Mucosa of stomach (tissue), 1 donor: Measurements from ENCODE around the gene SSH3.

ENCODE experiments used
- H3K27me3 ChIP-seq: one replicate; pipeline ENCODE4 v1.7.0; 2013; ENCODE audit warnings: mild to moderate bottlenecking, low read length; ENCODE audit not compliant: control insufficient read depth, insufficient read depth
- H3K36me3 ChIP-seq: one replicate; pipeline ENCODE4 v1.7.0; 2013; ENCODE audit warnings: low read length; ENCODE audit not compliant: control insufficient read depth, insufficient read depth
- H3K4me1 ChIP-seq: one replicate; pipeline ENCODE4 v1.7.0; 2013; ENCODE audit warnings: mild to moderate bottlenecking, low read length; ENCODE audit not compliant: control insufficient read depth, insufficient read depth
- H3K4me3 ChIP-seq: one replicate; pipeline ENCODE4 v1.7.0; 2013; ENCODE audit warnings: low read length
- H3K9ac ChIP-seq: one replicate; pipeline ENCODE4 v1.7.0; 2013; ENCODE audit warnings: mild to moderate bottlenecking, low read length, moderate library complexity
- H3K9me3 ChIP-seq: one replicate; pipeline ENCODE4 v1.7.0; 2013; ENCODE audit warnings: mild to moderate bottlenecking, low read length, moderate library complexity; ENCODE audit not compliant: control insufficient read depth
- donor health status: Pancreatic carcinoma.

The SSH3 gene

DNA sequence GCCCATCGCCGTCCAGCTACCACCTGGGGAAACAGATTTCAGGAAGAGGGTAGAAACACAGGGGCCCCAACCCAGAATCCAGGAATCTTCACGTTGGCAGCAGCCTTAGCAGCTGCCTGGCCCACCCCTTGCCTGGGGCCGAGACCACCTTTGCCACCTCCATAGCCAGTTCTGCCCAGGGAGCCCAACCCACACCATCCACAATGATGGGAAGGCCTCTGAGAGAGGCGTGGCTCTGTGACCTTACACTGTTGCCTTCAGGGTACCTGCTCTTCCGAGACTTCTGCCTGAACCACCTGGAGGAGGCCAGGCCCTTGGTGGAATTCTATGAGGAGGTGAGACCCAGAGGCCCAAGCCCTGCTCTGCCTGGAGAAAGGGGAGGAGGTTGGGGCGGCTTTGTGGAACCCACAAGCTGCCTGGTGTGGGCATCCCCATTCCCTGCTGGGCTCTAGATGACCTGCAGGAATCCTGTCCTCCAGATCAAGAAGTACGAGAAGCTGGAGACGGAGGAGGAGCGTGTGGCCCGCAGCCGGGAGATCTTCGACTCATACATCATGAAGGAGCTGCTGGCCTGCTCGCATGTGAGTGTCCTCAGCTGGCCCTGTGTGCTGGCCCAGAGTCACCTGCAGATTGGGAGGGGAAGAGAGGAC is 24.3 kb upstream of the SSH3 start:
- H3K4me1 ChIP-seq, result peaks cover 42% of the 10 kb centered on the region
- peaks cover 47% of the 10 kb centered on the region for H3K36me3 ChIP-seq
- no peaks in the 10 kb centered on the region for H3K9me3 ChIP-seq
- no peak overlapping the region for H3K4me3 ChIP-seq
- H3K9ac ChIP-seq, result no peak overlapping the region
- no peaks in the 10 kb centered on the region for H3K27me3 ChIP-seq

DNA sequence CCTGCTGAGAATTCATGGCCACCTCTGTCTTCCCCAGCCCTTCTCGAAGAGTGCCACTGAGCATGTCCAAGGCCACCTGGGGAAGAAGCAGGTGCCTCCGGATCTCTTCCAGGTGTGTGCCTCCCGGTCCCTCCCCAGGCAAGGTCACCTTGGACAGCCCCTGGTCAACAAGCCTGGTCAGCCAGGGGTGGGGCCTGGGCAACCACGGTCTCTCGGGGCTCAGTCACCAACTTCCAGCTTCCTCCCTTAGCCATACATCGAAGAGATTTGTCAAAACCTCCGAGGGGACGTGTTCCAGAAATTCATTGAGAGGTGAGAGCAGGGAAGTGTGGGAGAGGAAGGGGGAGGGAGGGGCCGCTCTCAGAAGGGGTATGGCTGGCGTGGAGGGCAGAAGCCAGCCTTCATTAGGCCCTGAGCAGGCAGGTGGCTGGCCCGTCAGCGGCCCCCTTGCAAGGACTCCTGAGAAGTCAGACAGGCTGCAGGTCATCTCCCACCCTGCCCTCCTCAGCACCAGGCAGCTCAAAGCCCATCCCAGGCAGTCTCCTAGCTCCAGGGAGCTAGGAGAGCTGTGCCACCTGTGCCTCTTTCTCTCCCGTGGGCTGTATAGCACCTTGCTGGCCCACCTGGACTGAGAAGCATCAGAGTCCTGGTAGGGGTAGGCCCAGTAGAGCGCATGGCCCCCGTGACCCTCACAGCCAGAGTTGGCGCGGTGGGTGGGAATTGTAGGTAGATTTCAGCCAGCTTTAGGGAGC is 23.6 kb upstream of the SSH3 start:
- H3K9ac ChIP-seq, result no peak overlapping the region
- H3K4me1 ChIP-seq, result peaks cover 35% of the 10 kb centered on the region
- no peaks in the 10 kb centered on the region for H3K9me3 ChIP-seq
- H3K27me3 ChIP-seq, result no peaks in the 10 kb centered on the region
- peaks cover 50% of the 10 kb centered on the region for H3K36me3 ChIP-seq
- no peak overlapping the region for H3K4me3 ChIP-seq

DNA sequence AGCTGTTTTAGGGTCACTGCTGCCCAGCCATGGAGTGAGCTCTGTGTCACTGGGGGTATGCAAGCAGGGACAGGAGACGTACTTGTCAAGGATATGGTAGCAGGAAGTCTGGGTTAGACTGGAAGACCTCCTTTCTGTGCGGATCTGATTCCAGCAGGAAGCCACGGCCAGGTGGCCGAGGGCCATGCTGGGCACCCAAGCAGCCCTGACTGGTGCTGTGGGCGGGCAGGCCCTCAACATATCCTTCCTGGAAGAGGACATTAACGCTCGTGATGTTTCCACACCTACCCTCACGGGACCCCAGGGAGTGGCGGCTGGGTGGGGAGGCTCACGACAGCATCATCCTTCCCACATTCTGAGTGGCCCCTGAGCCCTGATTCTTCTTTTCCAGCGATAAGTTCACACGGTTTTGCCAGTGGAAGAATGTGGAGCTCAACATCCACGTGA is 23.0 kb upstream of the SSH3 start:
- Histone ChIP-seq H3K4me1 (peaks cover 29% of the 10 kb centered on the region), H3K9me3 (no peaks in the 10 kb centered on the region), H3K9ac (no peak overlapping the region), H3K4me3 (no peak overlapping the region), H3K27me3 (no peaks in the 10 kb centered on the region), H3K36me3 (peaks cover 50% of the 10 kb centered on the region)

DNA sequence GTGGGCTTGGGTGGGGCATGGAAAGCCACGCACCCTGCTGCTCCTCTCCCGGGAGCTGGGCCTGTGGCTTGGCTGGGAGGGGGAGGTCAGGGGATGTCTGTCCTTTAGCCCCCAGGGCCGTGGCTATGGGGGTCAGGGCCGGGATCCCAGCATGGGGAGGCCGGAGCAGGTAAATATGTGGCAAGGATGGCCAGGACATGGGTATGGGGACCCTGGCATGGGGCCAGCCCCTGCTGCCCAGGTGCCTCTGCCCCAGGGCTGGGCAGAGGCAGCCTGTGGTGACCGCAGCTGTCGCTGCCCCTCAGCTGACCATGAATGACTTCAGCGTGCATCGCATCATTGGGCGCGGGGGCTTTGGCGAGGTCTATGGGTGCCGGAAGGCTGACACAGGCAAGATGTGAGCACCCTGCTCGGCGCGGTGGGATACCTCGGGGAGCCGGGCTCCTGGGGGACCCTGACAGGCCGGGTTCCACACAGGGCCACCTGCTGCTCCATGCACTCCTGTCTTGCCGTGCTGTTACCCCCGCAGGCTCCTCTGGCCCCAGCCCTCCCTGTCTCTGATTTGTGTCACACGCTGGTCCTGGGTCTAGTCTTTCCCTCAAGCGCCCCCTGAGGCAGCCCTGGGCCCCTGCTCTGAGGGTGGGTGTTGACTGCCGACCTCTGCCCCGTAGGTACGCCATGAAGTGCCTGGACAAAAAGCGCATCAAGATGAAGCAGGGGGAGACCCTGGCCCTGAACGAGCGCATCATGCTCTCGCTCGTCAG is 22.4 kb upstream of the SSH3 start:
- Histone ChIP-seq H3K4me1 (peaks cover 23% of the 10 kb centered on the region), H3K4me3 (no peak overlapping the region), H3K36me3 (peaks cover 50% of the 10 kb centered on the region), H3K9me3 (no peaks in the 10 kb centered on the region), H3K27me3 (no peaks in the 10 kb centered on the region), H3K9ac (no peak overlapping the region)

DNA sequence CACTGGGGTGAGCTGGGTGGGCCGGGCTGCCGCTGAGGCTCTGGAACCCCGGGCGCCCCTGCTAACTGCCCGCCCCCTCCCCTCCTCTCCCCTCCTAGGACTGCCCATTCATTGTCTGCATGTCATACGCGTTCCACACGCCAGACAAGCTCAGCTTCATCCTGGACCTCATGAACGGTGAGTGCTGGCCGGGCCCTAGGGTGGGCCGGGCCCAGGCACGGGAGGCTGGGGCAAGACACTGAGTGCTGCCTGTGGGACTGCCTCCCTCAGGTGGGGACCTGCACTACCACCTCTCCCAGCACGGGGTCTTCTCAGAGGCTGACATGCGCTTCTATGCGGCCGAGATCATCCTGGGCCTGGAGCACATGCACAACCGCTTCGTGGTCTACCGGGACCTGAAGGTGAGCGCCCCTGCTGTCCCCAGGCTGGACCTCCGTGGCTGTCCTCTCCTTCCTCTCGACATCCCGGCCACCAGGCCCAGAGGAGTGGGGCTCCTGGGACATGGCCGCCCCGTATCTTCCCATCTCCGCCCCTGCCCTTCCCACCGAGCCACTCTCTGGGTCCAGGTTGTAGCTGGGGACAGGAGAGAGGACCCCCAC is 21.7 kb upstream of the SSH3 start:
- Histone ChIP-seq H3K9ac (no peak overlapping the region), H3K36me3 (peaks cover 50% of the 10 kb centered on the region), H3K9me3 (no peaks in the 10 kb centered on the region), H3K4me3 (no peak overlapping the region), H3K27me3 (no peaks in the 10 kb centered on the region), H3K4me1 (peaks cover 16% of the 10 kb centered on the region)

GRCh38 chr11:67282155-67282875 is 21.0 kb upstream of the SSH3 start:
- no peaks in the 10 kb centered on the region for H3K27me3 ChIP-seq
- peaks cover 50% of the 10 kb centered on the region for H3K36me3 ChIP-seq
- H3K9ac ChIP-seq, result no peak overlapping the region
- no peak overlapping the region for H3K4me3 ChIP-seq
- no peaks in the 10 kb centered on the region for H3K9me3 ChIP-seq
- H3K4me1 ChIP-seq, result peaks cover 13% of the 10 kb centered on the region

- no peaks in the 10 kb centered on the region for H3K27me3 ChIP-seq
- H3K36me3 ChIP-seq, result peaks cover 50% of the 10 kb centered on the region
- H3K9ac ChIP-seq, result no peak overlapping the region
- no peaks in the 10 kb centered on the region for H3K9me3 ChIP-seq
- peaks cover 13% of the 10 kb centered on the region for H3K4me1 ChIP-seq
- no peak overlapping the region for H3K4me3 ChIP-seq
Measured at GRCh38 chr11:67282876-67283371, 20.4 kb upstream of the SSH3 start.

- Histone ChIP-seq H3K27me3 (no peaks in the 10 kb centered on the region), H3K9ac (no peak overlapping the region), H3K36me3 (peaks cover 48% of the 10 kb centered on the region), H3K4me1 (peaks cover 16% of the 10 kb centered on the region), H3K9me3 (no peaks in the 10 kb centered on the region), H3K4me3 (no peak overlapping the region)
Measured at GRCh38 chr11:67283481-67283963, 19.8 kb upstream of the SSH3 start.

- H3K27me3 ChIP-seq, result no peaks in the 10 kb centered on the region
- H3K4me1 ChIP-seq, result peaks cover 21% of the 10 kb centered on the region
- no peak overlapping the region for H3K4me3 ChIP-seq
- H3K9ac ChIP-seq, result no peak overlapping the region
- H3K9me3 ChIP-seq, result no peaks in the 10 kb centered on the region
- peaks cover 33% of the 10 kb centered on the region for H3K36me3 ChIP-seq
Measured at GRCh38 chr11:67284811-67285540, 18.4 kb upstream of the SSH3 start.

- Histone ChIP-seq H3K27me3 (no peaks in the 10 kb centered on the region), H3K4me3 (no peak overlapping the region), H3K36me3 (peaks cover 25% of the 10 kb centered on the region), H3K4me1 (peaks cover 29% of the 10 kb centered on the region), H3K9ac (no peak overlapping the region), H3K9me3 (no peaks in the 10 kb centered on the region)
Measured at GRCh38 chr11:67285541-67286498, 17.5 kb upstream of the SSH3 start.
